Keratinocyte (primary cell): ENCODE data around the gene CAPZA2.

Experiments
- CTCF ChIP-seq, 3 experiments: IDR thresholded peaks in 1 of 3; conservative IDR thresholded peaks in 1 of 3; optimal IDR thresholded peaks in 1 of 3; 2 replicates in 2 of 3; 3 replicates in 1 of 3; pipeline versions ENCODE3 to v1.5.1; 2011; ENCODE audit warnings: low read length in 3 of 3, mild to moderate bottlenecking in 3 of 3, moderate library complexity in 2 of 3, control low read depth in 1 of 3, inconsistent platforms in 1 of 3; ENCODE audit not compliant: insufficient read depth in 2 of 3; ENCODE audit errors: extremely low read depth in 1 of 3
- EZH2 ChIP-seq: IDR thresholded peaks from one replicate; pipeline ENCODE4 v1.6.1; 2012; ENCODE audit warnings: inconsistent platforms, mild to moderate bottlenecking, low read length, moderate library complexity

DNA sequence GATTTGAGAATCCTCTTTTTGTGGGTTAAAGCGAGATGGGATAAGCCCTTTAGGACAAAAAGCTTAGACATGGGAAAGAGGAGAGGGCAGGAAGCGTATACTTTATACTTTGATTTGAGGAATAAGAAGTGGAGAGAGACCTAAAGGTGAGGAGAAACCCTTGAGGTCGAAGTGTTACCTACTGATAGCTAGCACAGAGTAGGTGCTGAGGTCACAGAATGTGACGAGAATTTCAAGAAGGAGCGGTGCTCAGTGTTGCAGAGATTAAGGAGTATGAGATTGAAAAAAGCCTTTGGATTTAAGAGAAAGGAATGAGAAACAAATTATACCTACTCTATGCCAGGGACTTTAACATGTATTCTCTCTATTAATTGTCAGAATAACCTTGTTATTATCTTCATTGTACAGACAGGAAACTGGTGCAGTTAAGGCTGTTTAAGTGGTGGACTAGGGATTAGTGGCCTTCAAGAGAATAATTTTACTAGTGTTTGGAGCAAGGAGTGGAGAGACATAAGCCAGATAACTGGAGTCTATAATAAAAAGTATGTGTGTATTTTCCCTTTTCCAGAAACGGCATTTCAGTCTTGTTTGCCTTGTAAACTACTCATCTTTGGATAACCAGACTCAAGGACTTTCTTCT is 8.8 kb downstream of the CAPZA2 start:
- TF ChIP-seq CTCF (optimal IDR thresholded peaks at IDR 0.05 in 1 of 3, IDR thresholded peaks at IDR 0.05 in 1 of 3, conservative IDR thresholded peaks at IDR 0.05 in 1 of 3; ENCODE audit: extremely low read depth in 1 of 3, insufficient read depth in 2 of 3, low read length in 3 of 3) (no peak), EZH2 (no peak)
